OCI-M2 (cell line): ENCODE data around the gene LAP3.

Source experiments
- DNase-seq: peaks from one replicate; lab custom pipeline; 2025; ENCODE audit not compliant: unreplicated experiment; lab: John Stamatoyannopoulos, UW

Gene LAP3

DNA sequence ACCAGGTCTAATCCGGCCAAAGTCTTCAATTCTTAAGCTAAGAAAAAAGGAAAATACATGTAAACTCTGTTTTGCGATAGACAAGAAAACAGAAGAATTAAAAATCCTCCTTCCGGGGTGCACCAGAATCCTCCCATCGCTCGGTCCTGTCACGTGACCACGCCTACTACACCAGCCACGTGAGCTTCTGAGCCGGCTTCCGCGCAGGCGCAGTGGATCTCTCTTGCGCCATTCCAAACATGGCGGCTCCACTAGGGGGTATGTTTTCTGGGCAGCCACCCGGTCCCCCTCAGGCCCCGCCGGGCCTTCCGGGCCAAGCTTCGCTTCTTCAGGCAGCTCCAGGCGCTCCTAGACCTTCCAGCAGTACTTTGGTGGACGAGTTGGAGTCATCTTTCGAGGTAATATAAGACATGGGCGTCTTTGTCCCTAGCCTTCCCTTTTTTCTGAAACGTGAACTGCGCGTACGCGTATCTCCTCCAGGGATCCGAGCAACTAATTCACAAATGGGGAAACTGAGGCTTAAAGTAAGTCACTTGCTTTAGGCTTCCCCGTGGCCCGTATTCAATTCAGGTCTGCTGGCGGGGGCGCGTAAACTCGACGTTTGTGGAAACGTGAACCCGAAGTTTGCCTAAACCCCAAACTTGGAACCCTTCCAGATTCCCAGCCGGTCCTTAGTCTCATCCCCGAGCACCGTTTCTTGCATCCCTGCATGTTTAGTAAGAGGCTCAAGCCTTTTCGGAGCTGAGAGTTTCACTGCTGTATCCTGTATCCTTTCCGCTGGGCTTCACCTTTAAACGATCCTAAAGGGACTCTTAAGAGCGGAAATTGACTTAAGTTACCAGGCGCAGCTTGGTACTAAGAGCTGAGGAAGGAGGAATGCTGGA is 37.7 kb downstream of the LAP3 start, which contains the start of gene MED28:
Gene MED28 (plus strand): TSS at position 226 of the 884 bp plus-strand sequence. CDS start 14 bp downstream, at position 240.
- DNase-seq: peak; percentile 43

DNA sequence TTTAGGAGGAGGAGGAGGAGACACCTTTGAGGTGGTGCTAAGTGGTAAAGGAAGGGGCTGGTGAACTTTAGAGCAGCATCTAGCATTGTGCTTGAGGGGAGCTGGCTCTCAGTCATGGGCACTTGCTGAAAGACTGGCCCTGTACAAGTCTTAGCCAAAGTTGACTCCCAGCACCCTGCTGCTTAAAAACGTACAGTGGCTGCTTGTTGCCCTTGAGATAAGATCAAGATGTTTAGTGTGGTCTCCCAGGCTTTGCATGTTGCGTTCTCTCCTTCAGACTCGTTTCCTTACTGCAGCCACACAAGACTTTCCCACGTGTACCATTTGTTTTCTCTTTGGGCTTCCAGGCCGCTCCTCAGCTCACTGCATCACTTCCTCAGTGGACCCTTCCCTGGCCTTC is 39.3 kb downstream of the LAP3 start:
- no peak for DNase-seq

DNA sequence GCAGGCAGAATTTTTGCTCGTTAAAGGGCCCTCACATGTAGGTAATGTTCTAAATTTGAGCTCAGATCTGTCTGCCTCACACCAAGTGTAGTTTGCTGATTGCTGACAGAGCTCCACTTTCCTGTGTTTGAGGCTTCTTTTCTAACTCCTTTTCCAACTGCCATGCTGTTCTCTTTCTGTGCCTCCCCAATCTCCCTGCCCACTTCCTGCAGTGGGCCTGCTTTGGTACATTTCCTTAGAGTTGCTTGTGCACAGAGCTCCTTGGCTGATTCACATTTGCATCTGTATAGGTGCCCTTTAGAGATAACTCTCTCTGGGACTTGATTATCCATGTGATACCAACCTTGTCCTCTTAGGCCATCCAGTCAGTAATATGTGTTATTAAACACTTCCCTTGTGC is 41.9 kb downstream of the LAP3 start:
- DNase-seq: no peak

DNA sequence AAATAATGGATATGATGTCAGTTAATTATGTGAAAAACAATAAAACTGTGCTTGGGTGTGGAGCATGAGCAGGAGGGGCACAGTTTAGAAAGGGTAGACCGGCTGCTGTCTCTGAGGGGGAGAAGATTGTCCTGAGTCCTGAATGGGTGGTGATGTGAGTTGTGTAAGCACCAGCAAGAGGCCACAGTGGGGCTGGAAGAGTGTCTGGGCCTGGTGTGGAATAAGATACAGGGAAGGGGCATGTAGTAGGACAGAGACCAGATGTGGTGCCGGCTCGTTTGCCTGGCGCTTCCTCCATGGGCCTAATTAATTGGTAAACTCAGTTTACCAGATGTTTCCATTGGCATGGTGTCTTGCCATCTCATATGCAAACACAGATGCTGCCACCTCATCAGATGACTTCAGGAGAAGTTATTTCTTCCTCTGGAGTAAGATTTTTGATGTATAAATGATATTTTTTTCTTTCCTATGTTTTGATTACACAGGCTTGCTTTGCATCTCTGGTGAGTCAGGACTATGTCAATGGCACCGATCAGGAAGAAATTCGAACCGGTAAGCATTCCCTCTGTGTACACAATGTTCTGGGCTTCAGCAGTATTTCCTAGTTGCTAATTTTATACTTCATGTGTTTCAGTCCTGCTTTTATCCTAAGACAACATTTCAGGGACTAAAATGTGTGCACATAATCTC is 42.6 kb downstream of the LAP3 start:
- DNase-seq: no peak

GRCh38 chr4:17623451-17624001 is 46.5 kb downstream of the LAP3 start:
- DNase-seq: no peak

DNA sequence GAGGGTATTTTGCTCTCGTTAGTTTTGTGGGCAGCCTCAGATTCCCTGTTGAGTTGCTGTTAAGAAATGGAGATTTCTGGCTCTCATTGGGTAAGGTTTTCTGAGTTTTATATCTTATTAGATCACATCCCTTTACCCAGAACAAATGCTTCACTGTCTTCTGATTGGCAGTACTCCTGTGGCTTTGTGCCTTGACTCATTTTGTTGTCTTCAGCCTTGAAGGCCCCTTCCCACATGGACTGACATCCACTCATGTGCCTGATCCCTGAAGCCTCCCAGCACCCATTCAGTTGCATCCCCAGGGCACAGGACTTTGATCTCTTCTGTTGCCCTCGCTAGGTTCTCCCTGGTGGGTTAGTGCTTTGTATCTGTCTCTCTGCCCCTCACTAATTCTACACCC is 47.8 kb downstream of the LAP3 start:
- DNase-seq: no peak

- DNase-seq: no peak
Observed at GRCh38 chr4:17630228-17630627, 53.2 kb downstream of the LAP3 start.

DNA sequence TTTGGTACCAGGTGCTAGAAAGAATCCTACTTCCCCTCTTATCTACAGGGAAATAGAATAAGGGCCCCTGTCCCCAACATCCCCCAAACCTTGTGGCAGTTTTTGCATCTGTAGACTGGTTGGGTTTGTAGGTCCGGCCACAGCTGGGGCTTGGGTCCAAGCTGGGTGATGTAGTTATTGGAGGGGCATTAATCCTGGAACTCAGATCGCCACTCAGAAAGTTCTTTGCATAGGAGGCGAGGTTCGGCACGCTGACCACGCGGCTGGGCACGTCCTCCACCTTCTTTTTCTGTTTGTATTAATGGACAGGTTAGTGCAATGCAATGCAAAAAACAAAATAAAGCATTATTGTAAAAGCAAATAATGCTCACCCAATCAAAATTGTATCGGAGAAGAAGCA is 56.6 kb downstream of the LAP3 start:
- no peak for DNase-seq

DNA sequence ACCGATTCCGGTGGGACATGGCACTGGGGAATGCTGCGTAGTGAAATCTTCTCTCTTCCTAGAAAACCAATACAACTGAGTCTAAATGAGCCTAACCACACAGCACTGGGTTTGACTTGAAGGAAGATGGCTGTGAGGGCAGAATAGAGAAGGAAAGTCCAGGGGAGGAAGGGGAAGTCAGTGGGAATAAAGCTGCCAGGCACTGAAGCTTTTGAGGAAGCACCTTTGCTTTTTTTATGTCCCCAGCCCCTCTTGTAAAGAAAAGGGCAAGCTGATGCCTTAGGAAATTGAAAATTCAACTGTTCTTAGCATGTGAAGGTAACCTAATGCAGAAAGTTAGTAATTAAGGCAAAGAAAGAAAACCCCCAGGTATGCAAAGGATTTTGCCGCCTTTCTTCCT is 58.1 kb downstream of the LAP3 start:
- DNase-seq: no peak

GRCh38 chr4:17636341-17636695 is 59.3 kb downstream of the LAP3 start:
- DNase-seq: no peak

DNA sequence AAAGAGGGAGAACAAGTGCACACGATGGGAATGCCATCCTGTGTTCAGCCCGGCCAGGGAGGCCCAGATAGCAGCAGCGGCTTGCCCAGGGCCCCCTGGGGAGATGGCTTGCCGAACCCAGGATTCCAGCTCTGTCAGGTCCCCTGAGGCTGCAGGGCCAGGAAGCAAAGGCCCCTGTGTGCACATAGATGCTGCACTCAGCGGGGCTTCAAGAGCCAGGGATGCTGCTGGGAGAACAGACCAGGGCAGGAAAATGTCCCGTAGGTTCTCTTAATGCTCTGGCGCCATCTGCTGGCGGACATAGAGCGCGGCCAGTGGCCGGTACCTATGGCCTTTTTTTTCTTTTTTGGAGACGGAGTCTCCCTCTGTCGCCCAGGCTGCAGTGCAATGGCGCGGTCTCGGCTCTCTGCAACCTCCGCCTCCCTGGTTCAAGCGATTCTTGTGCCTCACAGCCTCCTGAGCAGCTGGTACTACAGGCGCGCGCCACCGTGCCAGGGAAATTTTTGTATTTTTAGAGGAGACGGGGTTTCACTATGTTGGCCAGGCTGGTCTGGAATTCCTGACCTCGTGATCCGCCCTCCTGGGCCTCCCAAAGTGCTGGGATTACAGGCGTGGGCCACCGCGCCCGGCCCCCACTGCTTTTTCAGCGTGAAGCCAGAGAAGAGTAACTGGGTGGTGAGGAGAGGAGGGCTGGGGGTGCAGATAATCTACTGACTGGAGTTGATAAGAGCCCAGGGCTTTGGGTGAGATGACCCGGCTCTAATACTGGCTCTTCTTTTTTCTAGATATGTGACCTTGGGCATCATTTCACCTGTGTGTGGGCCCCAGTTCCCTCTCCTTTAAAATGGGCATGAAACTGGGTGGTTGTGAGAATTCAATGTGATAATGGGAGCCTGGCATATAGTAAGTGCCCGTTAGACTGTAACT is 60.0 kb downstream of the LAP3 start:
- DNase-seq: no peak

- DNase-seq: no peak
Observed at GRCh38 chr4:17639136-17639535, 62.1 kb downstream of the LAP3 start.

DNA sequence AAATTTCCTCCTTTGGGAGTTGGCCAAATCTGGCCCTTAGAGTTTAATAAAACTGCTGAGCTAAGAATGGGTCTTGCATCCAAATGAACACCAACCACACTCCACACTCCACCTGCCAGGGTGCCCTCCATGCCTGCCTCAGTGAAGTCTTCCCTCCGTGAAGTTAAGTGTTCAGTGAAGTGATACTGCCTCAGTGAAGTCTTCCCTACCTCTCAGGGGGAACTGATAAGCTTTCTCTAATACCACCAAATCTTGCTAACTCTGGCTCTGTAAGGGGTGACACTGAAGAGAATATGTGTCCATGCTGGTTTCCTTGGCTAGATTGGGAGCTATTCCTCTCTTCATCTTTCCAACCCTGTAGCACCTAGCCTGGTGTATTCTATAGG is 65.4 kb downstream of the LAP3 start:
- DNase-seq: no peak

- no peak for DNase-seq
Observed at GRCh38 chr4:17646693-17647092, 69.7 kb downstream of the LAP3 start.

- no peak for DNase-seq
Observed at GRCh38 chr4:17647176-17647806, 70.3 kb downstream of the LAP3 start.

DNA sequence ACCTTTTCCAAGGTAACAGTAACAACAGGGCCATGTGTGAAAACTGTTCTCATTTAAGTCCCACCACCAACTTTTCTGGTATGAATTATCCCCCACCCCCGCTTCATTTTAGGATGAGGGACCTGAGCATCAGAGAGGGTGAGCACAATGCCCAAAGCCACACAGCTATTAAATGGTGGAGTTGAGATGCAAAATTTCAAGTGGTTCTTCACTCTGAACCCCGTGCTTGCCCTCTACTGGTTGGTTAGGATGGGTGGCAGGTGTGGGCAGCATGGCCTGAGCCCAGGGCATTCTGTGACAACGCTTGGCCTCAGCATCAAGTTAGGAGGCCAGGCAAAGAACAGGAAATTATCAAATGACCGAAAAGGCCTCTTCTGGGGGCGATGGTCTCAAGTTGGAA is 70.9 kb downstream of the LAP3 start:
- no peak for DNase-seq

DNA sequence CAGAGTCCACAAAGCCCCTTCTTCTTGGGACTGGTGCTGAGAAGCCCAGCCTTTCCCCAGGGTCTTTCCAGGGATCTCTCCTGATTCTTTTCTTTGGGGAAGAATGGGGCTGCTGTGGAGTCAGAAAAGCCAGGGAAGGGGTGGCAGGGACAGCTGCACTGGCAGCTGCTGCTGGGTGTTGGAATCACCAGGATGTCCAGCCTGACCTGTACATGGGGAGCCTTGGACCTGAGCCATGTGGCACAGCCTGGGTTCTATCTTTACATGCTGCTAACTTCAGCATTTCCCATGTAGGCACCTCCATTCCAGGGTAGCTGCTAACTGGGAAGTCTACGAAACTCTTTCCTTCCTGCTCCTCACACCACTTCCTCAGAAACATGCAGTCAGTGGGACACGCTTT is 73.4 kb downstream of the LAP3 start:
- no peak for DNase-seq

GRCh38 chr4:17654701-17655100 is 77.7 kb downstream of the LAP3 start:
- DNase-seq: no peak

DNA sequence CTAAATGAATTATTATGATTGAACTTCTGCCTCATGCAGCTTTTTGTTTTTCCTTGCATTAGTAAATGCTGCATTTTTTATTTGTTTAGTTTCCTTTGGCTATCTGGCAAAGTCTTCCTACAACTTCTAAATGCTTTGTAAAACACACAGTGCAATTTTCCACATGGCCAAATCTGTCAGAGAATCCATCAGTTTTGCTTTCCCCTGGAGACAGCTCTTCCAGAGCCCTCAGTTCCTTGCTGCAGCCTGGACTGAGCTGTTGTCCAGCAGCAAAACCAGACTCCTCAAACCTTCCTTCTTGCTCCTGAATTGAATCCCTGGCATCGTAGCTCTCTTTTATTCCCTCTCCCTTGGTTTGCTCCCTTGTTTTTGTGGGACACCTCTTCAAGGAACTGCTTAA is 80.1 kb downstream of the LAP3 start:
- DNase-seq: no peak
